ENCODE measurements around the gene RBMS2.

The RBMS2 gene

DNA sequence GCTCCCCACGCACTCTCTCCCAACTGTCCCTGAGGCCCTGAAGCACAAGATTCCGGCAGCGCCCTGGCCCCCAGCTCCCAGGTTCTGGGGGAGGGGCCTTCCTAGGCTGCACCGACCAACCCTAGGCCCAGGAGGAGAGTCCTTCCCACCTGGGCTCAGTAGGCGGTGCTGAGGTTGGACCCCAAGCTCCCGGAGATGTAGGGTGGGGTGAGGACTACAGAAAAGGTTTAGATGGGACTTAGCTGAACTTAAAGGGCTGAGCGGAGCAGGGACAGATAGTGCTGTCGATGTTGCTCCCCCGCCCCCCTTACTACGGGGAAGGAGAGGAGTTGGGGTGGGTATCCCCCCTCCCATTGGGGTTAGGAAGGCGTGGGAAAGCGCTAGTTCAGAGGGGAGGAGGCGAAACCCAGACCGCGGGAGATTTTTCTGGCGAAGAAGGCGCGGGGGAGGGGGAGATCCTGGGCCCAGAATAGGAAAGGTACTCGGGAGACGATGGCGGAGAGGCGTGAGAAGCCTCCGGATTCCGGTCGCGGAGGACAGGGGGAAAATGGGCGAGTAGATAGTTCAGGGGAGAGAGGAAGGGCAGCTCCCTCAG is 112.7 kb downstream of the RBMS2 start:
- TF ChIP-seq, protein P1, sequence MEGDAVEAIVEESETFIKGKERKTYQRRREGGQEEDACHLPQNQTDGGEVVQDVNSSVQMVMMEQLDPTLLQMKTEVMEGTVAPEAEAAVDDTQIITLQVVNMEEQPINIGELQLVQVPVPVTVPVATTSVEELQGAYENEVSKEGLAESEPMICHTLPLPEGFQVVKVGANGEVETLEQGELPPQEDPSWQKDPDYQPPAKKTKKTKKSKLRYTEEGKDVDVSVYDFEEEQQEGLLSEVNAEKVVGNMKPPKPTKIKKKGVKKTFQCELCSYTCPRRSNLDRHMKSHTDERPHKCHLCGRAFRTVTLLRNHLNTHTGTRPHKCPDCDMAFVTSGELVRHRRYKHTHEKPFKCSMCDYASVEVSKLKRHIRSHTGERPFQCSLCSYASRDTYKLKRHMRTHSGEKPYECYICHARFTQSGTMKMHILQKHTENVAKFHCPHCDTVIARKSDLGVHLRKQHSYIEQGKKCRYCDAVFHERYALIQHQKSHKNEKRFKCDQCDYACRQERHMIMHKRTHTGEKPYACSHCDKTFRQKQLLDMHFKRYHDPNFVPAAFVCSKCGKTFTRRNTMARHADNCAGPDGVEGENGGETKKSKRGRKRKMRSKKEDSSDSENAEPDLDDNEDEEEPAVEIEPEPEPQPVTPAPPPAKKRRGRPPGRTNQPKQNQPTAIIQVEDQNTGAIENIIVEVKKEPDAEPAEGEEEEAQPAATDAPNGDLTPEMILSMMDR (IDR thresholded peaks at IDR 0.05; ENCODE audit: insufficient read depth, low read length, poor library complexity, severe bottlenecking) = no peak
- DNase-seq (ENCODE audit: extremely low read depth, insufficient read length) = peak; percentile 41
- no peaks in the 10 kb centered on the region for H3K27me3 ChIP-seq (replicated peaks; ENCODE audit: control insufficient read depth, insufficient read depth, low read length)
- H3K36me3 ChIP-seq (ENCODE audit: control insufficient read depth, insufficient read depth, low read length) = peaks cover 4% of the 10 kb centered on the region
- peak overlapping the region; percentile 86 for H3K4me3 ChIP-seq (replicated peaks; ENCODE audit: low read depth, low read length)

GRCh38 chr12:56634837-56635791 is 113.5 kb downstream of the RBMS2 start:
- peak overlapping the region; percentile 86 for H3K4me3 ChIP-seq (replicated peaks; ENCODE audit: low read depth, low read length)
- peak; percentile 84 for DNase-seq (ENCODE audit: extremely low read depth, insufficient read length)
- H3K36me3 ChIP-seq (ENCODE audit: control insufficient read depth, insufficient read depth, low read length) = peaks cover 9% of the 10 kb centered on the region
- TF ChIP-seq, protein P1 (IDR thresholded peaks at IDR 0.05; ENCODE audit: insufficient read depth, low read length, poor library complexity, severe bottlenecking) = peak; percentile 32
- H3K27me3 ChIP-seq (replicated peaks; ENCODE audit: control insufficient read depth, insufficient read depth, low read length) = no peaks in the 10 kb centered on the region

DNA sequence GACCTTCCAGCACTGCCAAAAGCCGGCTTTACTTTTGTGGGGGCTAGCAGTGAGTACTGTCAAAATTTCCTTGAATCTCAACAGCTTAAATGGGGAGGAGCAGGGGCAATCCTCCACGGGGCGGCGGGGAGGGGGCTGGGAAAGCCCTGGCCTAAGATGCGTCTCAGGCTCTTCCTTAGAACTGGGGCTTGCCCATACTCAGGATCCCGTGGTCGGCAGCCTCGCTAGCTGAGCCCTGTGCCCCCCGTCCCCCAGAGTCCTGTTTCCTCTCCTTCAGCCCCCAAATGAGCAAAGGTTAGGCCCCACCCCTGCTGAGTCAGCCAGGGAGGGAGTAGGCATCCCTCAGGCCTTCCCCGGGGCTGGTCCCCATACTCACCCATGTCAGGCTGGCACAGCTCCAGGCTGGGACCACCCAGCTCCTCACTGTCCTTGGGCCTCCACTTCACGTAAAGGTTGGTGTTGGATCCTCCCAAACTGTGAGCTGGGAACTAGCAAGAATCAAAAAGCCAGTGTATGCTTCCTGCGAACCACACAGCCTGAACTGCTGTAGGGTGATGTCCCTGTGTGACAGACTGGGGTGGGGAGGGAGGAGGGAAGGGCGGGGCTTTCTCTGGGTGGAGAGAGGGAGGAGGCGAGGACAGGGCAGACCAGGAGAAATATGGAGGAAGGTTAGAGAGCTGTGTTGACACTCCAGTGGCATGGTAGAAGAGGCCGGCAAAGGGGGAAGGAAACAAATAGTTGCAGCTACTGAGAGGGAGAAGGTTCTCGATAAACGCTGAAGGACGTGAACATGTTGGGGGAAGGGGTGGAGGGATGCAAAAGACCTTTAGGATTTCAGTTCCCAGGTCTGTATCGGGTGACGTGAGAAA is 114.4 kb downstream of the RBMS2 start:
- TF ChIP-seq, protein P1 (IDR thresholded peaks at IDR 0.05; ENCODE audit: insufficient read depth, low read length, poor library complexity, severe bottlenecking) = no peak
- no peaks in the 10 kb centered on the region for H3K27me3 ChIP-seq (replicated peaks; ENCODE audit: control insufficient read depth, insufficient read depth, low read length)
- peak overlapping the region; percentile 86 for H3K4me3 ChIP-seq (replicated peaks; ENCODE audit: low read depth, low read length)
- DNase-seq (ENCODE audit: extremely low read depth, insufficient read length) = peak; percentile 87
- H3K36me3 ChIP-seq (ENCODE audit: control insufficient read depth, insufficient read depth, low read length) = peaks cover 11% of the 10 kb centered on the region

DNA sequence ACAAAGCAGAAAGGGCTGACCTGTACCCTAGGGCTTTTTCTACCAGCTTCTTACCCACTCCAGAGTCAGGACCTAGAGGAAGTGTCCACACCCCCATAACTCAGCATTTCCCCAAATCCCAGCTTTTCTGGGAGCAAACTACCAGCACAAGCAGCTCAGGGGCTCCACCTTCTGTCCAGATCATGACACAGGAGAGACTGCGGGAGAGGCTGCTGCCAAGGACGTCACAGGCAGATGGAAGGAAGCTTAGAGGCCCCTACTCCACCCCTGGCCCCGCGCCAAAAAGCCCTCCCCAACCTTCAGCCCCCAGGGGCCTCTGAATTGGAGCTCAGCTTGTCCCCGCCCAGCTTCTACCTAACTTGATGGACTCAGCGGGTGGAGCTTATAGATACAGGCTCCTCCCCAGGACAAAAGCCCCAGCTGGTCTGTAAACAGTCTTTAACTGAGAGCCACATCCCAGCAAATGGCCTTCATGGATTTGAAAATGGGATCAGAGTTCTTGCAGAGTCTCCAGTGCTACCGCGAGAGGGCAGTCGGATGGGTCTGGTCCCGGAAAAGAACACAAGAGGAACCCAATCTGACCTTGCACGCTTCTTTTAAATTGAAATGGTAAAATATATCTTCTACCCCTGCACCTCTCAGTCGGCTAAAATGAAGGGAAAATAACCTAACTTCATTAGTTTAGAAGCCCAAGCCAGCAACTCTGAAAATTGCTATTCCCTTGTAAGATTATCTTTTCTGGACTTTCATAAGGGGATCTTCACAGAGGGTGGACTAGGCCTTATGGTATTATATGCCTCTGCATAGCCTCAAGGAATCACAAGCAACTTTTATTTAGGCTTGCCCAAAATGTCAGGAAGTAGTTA is 115.3 kb downstream of the RBMS2 start:
- Histone ChIP-seq H3K36me3 (ENCODE audit: control insufficient read depth, insufficient read depth, low read length) (peaks cover 11% of the 10 kb centered on the region), H3K27me3 (replicated peaks; ENCODE audit: control insufficient read depth, insufficient read depth, low read length) (no peaks in the 10 kb centered on the region), H3K4me3 (replicated peaks; ENCODE audit: low read depth, low read length) (peak overlapping the region; percentile 86)
- TF ChIP-seq, protein P1 (IDR thresholded peaks at IDR 0.05; ENCODE audit: insufficient read depth, low read length, poor library complexity, severe bottlenecking) = peak; percentile 90
- peak; percentile 92 for DNase-seq (ENCODE audit: extremely low read depth, insufficient read length)

DNA sequence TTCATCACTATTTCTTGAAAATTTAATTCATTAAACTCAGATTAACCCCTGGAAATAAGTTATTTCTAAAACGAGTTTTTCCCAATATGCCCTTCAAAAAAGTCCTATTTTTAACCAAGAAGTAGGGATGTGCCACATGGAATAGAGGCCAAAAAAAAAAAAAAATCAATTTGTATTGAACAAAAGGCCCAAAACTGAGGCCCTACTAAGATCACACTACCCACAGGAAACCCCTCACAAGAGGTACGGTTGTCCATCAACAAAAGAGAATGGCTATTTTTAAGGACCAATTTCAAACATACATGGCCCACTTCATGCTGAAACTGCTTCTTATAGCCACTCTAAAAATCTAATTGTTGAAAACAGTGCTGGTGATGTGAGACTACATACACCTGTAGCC is 116.0 kb downstream of the RBMS2 start:
- no peaks in the 10 kb centered on the region for H3K27me3 ChIP-seq (replicated peaks; ENCODE audit: control insufficient read depth, insufficient read depth, low read length)
- H3K36me3 ChIP-seq (ENCODE audit: control insufficient read depth, insufficient read depth, low read length) = peaks cover 13% of the 10 kb centered on the region
- TF ChIP-seq, protein P1 (IDR thresholded peaks at IDR 0.05; ENCODE audit: insufficient read depth, low read length, poor library complexity, severe bottlenecking) = no peak
- no peak for DNase-seq (ENCODE audit: extremely low read depth, insufficient read length)
- no peak overlapping the region for H3K4me3 ChIP-seq (replicated peaks; ENCODE audit: low read depth, low read length)
